HepG2 (cell line): ENCODE results near the gene DPH5. TPM values are rescaled to one million over a fixed set of nuclear protein-coding genes. Genes with fewer than 3 reads are reported as not detected.

Source experiments
- ADNP ChIP-seq: sonication (generic); formaldehyde crosslinking; IDR thresholded peaks from 2 replicates; pipeline ENCODE4 v1.4.0; 2020; ENCODE audit warnings: missing genetic modification reagents
- ATF4 ChIP-seq, 2 experiments: fragments of 450-650 bp in 1 of 2; sonication (generic) in 1 of 2; formaldehyde crosslinking; IDR thresholded peaks; 2 replicates each; pipeline versions ENCODE4 v1.5.0 to v1.8.0; 2020 to 2022; ENCODE audit warnings: mild to moderate bottlenecking in 1 of 2, missing genetic modification reagents in 1 of 2
- CREM ChIP-seq, 2 experiments: sonication (generic) in 1 of 2; formaldehyde crosslinking in 1 of 2; IDR thresholded peaks; 2 replicates each; pipeline versions ENCODE4 v1.4.0 to v1.6.1; 2016 to 2020; ENCODE audit warnings: antibody characterized with exemption in 1 of 2, mild to moderate bottlenecking in 1 of 2, missing genetic modification reagents in 1 of 2
- KLF16 ChIP-seq, 2 experiments: sonication (generic) in 1 of 2; formaldehyde crosslinking in 1 of 2; IDR thresholded peaks; 2 replicates each; pipeline versions ENCODE4 v1.6.1 to v1.8.0; 2016 to 2023; ENCODE audit warnings: missing genetic modification reagents in 2 of 2, missing compliant biosample characterization in 1 of 2
- NFIC ChIP-seq: IDR thresholded peaks from 2 replicates; pipeline ENCODE4 v1.6.1; 2012; ENCODE audit warnings: mild to moderate bottlenecking, low read length, inconsistent platforms
- PAXIP1 ChIP-seq: sonication (generic); formaldehyde crosslinking; conservative IDR thresholded peaks from 2 replicates; pipeline ENCODE4 v1.4.0; 2020; ENCODE audit warnings: mild to moderate bottlenecking, missing genetic modification reagents, moderate library complexity
- SKI ChIP-seq: fragments of 450-650 bp; IDR thresholded peaks from one replicate; pipeline ENCODE4 v1.6.1; 2018; ENCODE audit warnings: mild to moderate bottlenecking; ENCODE audit not compliant: partially characterized antibody
- SNAPC4 ChIP-seq: sonication (generic); formaldehyde crosslinking; IDR thresholded peaks from 2 replicates; pipeline ENCODE4 v1.4.0; 2020; ENCODE audit warnings: mild to moderate bottlenecking, missing genetic modification reagents
- TARDBP ChIP-seq: sonication (generic); formaldehyde crosslinking; IDR thresholded peaks from 2 replicates; pipeline ENCODE4 v1.8.0; 2022; ENCODE audit warnings: mild to moderate bottlenecking, missing genetic modification reagents
- TBL1XR1 ChIP-seq: fragments of 150-350 bp; IDR thresholded peaks from 2 replicates; pipeline ENCODE4 v1.6.1; 2014; ENCODE audit warnings: borderline replicate concordance, low read length; ENCODE audit not compliant: partially characterized antibody
- ZKSCAN8 ChIP-seq: IDR thresholded peaks from 2 replicates; pipeline ENCODE4 v1.6.1; 2016; ENCODE audit warnings: borderline replicate concordance, missing genetic modification reagents, missing compliant biosample characterization
- ZNF24 ChIP-seq: fragments of 450-650 bp; IDR thresholded peaks from 2 replicates; pipeline ENCODE4 v1.6.1; 2017; ENCODE audit warnings: antibody characterized with exemption, mild to moderate bottlenecking
- ZNF639 ChIP-seq: conservative IDR thresholded peaks from 2 replicates; pipeline ENCODE4 v1.6.1; 2018; ENCODE audit warnings: missing genetic modification reagents
- polyA plus RNA-seq, 8 experiments: library from polyadenylated mRNA; depleted of rRNA in 3 of 8; stranded (reverse) in 7 of 8; unstranded in 1 of 8; fragments of >200 nt; fragmentation: Illumina TruSeq in 4 of 8; extraction: Trizol in 4 of 8; gene quantifications; 2 replicates each; pipeline versions ENCODE4 v1.2.1 to v1.2.3, GENCODE V29; 2011 to 2016; ENCODE audit warnings: low read depth in 4 of 8, missing spikeins in 1 of 8, mixed read lengths in 1 of 8; ENCODE audit not compliant: insufficient read depth in 1 of 8
- total RNA-seq, 5 experiments: library from RNA; depleted of rRNA; stranded (reverse); fragments of >200 nt; fragmentation: Illumina TruSeq; extraction: Trizol; gene quantifications; 2 replicates each; pipeline ENCODE4 v1.2.3, GENCODE V29; 2016; ENCODE audit warnings: low read depth in 1 of 5

The DPH5 gene
- total and polyA plus RNA-seq, 2 of the 13 experiments (the other 11 are each of a cell fraction or from before 2014, with no cell fraction given), result 53.2 to 79.6 TPM

GRCh38 chr1:101004061-101004460 is 21.5 kb downstream of the DPH5 start (continued):
- TF ChIP-seq ADNP (no peak), ATF4 (CRISPR knock-in tag; IDR thresholded peaks at IDR 0.05) (peak in 1 of 2 experiments; percentile 85; a peak in 2 of 4 replicates), NFIC (peak; percentile 85), CREM (IDR thresholded peaks at IDR 0.05) (peak; percentile 78), CREM (CRISPR knock-in tag; IDR thresholded peaks at IDR 0.05) (no peak), ZNF24 (0 out of 2 replicates have a peak, but pooled peaks have one; percentile 46), ZKSCAN8 (peak; percentile 57; the same call in 1 of the 2 replicates), TARDBP (CRISPR knock-in tag) (peak; percentile 78), TBL1XR1 (peak; percentile 59), KLF16 (CRISPR knock-in tag; IDR thresholded peaks at IDR 0.05) (peak in 1 of 2 experiments; percentile 78; a peak in 1 of 4 replicates), ZNF639 (CRISPR knock-in tag) (0 out of 2 replicates have a peak, but pooled peaks have one; percentile 41), SNAPC4 (CRISPR knock-in tag) (no peak), SKI (no peak), PAXIP1 (peak; percentile 83)
